HG02588 (cell line): ENCODE measurements around the gene COL23A1.

Experiments used
- ATAC-seq: cut with Tn5 transposase; IDR thresholded peaks from one replicate; pipeline ENCODE4 v1.9.1; 2021; ENCODE audit warnings: mild to moderate bottlenecking, moderate library complexity; ENCODE audit not compliant: unreplicated experiment

COL23A1 gene

GRCh38 chr5:178293815-178294214 is 296.4 kb downstream of the COL23A1 start:
- ATAC-seq = no peak

DNA sequence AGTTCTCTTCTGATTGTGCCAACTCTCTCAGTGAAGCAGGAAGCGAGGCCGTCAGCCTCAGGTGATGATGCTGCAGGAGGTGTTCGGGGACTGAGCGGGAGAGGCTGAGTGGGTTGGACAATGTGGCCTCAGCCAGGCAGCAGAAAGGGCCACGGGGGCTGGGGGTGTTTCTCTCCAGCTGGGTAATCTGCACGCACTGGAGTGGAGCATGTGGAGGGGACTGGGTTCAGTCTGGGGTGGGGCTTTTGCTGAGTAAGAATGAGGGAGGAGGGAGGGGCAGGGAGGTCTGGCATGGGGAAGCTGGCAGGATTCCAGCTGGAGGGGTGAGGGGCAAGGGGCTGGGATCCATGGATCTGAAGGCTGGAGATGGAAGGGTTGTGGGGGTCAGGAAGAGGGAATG is 296.8 kb downstream of the COL23A1 start:
- no peak for ATAC-seq

DNA sequence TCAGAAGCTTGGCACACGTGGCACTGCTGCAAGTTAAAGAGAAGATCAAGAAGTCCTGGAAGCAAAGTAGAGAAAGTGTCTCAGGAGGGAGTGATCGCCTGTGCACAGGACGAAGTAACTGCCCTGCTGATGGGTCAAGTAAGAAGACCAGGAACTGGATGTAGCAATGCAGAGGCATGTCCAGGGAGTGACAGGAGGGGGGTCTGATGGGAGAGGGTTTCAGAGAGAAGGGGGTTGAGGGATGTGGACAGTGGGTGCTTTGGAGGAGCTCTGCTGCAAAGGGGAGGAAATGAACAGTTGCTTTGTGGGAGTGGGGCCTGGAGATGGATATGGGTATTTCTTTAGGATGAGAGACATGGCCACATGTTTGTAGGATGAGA is 297.4 kb downstream of the COL23A1 start:
- no peak for ATAC-seq

DNA sequence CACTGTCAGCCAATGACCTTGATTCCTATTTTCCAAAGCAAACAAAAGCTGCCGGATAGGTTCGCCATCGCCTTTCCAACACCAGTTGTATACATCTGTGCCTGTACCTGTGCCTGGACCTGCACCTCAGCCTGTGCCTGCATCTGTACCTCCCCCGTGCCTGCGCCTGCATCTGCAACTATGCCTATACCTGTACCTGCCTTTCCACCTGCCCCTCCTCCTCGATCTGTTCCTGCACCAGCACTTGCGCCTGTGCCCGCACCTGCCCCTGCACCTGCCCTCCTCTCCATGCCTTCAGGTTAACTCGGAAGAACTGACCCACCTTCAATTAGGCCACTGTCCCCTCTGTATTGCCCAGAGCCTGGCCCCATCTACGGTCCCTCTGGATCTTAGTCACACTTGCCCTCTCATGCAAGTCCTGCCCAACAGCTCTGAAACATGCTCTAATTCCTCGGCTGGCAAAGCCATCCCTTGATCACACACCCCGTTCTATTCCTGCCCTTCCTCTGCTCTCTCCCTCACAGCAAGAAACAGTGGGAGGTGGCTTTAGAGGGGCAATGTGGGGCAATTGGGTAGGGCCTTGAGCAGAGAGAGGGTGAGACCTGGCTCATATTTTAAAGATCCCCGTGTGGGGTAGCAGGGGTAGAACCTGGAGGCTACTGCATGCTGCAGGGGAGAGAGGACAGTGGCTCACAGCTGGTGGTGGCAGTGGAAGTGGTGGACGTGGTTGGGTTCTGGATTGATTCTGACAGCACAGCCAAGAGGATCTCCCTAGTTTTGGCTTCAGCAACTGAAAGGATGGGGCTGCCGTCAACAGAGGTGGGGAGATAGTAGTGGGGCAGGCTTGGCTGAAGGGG is 298.0 kb downstream of the COL23A1 start:
- ATAC-seq = no peak

GRCh38 chr5:178291161-178291561 is 299.0 kb downstream of the COL23A1 start:
- no peak for ATAC-seq

DNA sequence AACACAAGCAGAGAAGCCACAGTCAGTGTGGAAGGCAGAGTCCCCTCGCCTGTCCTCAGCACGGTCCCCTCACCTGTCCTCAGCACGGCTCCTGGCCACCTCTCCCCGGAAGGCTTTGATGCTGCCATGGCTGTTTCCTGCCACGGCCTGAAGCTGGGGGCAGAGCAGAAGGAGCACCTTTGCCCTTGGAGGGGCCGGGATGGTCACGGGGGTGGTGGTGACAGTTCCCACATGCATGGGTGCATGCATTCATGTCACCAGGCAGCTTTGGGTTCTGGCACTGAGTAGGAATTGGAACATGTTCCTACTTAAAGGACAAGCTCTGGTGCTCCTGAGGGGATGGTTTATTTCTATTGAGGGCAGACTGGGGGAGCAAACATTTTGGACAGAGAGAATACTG is 299.8 kb downstream of the COL23A1 start:
- ATAC-seq = no peak

DNA sequence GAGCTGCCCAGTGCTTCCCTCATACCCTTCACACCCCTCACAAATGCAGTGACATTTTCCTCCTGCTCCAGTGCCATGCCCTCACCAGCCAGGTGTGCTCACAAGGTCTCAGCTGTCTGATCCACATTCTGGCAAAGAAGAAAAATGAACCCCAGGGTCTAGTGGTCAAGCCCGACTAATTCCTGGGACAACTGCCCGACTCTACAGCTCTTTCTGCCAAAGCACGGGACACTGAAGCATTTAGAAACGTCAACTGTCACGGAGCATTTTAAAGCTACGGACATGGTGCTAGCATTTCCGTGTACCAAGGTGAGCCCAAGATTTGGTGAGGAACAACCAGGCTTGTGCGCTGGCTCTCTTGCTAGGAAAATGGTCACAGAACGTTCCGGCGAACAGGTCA is 300.8 kb downstream of the COL23A1 start:
- no peak for ATAC-seq

GRCh38 chr5:178288401-178289368 is 301.5 kb downstream of the COL23A1 start:
- no peak for ATAC-seq

- no peak for ATAC-seq
Observed at GRCh38 chr5:178287791-178288105, 302.4 kb downstream of the COL23A1 start.

DNA sequence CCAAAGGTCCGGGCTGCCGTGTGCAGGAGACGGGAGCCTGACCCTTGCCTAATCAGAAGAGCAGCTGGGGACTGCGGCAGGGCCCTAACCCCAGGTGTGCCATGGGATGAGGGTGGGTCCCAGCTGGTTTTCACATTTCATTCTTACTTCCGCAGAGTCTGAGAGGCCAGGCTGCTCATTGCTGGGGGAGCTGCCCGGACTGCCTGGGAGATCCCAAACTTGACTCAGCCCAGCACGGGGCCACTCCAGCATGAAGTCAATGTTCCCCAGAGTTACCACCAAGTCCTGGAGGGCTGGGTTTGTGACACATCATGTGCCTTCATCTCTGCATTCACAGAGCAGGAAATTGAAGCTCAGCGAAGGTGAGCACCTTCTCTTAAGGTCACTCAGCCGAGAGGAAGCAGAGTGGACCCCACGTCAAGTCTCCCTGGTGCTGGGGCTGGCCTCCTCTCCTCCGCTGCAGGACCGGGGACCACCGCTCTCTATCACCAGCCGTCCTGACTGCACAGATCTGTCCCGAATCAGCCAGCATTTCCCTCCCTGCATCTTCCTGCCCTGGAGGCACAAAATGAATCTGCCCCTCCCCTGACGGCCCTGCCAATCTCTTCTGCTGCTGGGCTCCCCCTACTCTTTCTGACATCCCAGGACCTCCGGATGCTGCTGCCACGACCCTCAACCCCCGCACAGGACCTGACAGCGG is 303.0 kb downstream of the COL23A1 start:
- ATAC-seq = no peak

DNA sequence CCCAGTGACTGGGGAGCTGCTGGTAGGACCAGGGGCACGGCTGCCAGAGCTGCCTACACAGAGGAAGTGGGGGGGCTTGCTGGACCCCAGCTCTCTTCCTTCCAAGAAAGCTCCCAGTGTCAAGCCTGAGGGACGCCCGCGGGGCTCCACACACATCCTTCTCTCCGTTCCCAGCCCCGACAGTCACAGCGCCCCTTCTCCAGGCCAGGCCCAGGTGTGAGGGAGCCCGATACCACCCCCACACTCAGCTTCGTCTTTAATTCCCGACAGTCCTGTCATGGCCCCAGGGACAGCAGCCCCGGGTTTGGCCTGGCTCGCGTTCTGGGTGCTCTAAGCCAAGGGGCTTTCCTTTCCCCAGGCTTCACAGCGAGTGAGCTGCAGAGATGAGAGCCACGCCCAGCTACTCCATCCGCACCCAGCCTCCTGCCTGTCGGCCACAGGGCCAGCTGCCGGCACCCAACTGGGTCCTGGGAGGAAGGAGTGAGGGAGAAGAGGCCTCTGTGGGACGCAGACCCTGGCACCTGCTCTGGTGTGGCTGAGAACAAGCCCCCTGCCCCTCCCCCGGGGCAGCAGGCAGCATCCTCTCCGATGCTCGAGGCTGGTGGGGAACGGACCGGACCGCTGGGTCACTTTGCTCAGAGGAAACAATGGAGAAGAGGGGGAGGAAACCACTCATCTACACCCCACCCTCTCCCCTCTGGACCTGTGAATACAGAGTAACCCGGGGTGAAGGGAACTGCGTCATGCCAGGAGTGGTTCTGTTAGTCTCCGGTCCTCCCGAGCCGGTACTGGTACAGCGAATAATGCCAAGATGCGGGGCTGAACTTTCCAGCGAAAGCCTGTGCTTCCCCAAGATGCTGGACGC is 303.7 kb downstream of the COL23A1 start:
- ATAC-seq = no peak

DNA sequence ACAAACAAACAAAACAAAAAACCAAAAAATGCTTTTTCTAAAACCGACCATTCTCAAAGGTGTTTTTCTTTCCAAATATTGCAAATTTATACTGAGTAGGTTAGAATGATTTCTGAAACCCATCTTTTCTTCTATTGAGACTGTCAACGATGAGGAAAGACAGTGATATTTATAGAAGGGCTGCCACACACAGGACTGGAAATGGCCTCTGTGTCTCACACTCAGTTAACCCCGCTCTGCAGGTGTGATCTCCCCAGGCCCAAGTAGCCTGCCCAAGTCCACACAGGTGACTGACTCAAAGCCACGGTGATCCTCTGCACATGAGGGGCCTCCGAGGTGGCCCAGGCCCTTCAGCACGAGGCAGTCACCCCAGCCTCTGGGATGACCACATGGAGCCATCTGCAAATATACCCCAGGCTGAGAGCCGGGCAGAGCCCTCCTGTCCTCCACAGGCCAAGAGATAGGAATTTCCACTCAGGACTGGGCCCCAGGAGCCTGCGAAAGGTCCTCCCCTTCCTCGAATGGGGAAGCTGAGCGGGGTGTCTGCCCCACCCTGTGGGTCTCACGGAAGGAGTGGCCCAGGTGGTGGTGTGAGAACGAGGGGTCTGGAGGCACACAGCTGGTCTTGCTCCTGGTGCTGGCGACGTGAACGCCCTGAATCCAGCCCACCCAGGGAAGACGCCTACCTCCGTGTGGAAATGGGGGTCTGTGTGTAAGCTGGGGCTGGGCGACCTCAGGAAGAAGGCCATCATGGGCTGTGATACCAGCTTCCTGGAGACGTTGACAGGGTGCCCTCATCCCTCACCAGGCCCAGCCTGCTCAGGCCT is 304.6 kb downstream of the COL23A1 start:
- ATAC-seq = no peak

GRCh38 chr5:178284996-178285395 is 305.2 kb downstream of the COL23A1 start:
- no peak for ATAC-seq

- no peak for ATAC-seq
Observed at GRCh38 chr5:178284093-178284675, 306.0 kb downstream of the COL23A1 start.

DNA sequence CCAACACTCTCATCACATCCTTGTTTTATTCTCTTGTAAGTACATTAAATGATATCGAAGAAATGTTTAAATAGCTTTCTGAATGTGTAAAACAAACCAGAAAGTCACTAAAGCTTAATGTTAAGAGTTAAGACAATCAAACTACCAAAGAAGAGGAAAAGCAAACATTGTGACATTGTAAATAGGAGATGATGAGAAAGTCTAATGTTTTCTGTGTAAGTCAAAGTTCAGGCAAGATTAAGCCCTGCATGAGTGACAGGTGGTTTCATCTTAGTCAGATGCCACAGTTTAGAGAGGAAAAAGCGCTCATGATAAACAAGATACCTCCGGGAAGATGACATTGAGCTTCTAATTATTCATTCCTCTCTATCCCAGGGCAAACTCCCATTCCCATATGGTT is 306.7 kb downstream of the COL23A1 start:
- no peak for ATAC-seq

GRCh38 chr5:178282391-178282790 is 307.8 kb downstream of the COL23A1 start:
- ATAC-seq = no peak

- no peak for ATAC-seq
Observed at GRCh38 chr5:178281331-178281730, 308.9 kb downstream of the COL23A1 start.

DNA sequence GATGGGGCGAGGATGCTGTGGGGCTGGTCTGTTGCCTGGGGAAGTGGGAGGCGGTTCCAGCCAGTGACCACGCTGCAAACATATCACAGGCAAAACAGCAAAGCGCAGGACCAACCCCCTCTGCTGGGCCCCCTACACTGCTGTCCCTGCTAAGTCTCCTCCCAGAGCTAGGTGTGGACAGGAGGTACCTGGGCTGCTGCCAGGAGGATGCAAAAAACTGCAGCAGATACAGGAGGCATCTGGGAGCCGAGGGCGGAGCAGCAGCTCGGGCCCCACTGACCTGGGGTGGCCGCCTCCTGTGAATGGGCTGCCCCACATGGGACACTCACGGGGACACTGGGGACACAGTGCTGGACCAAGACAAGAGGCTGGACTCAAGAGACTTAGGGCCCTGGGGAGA is 309.6 kb downstream of the COL23A1 start:
- ATAC-seq = no peak

- peak; percentile 78 for ATAC-seq
Observed at GRCh38 chr5:178279723-178280438, 310.3 kb downstream of the COL23A1 start.
